ENCODE measurements around the gene AP2B1.

- TF ChIP-seq POLR2A (IDR thresholded peaks at IDR 0.05; ENCODE audit: low read length) (no peak), GATA1 (IDR thresholded peaks at IDR 0.05; ENCODE audit: low read depth, low read length) (no peak)
Measured at GRCh38 chr17:35698800-35699199, 111.7 kb downstream of the AP2B1 start.

Measured in erythroblast (primary cell).